Measurements from ENCODE around the gene ATXN10. TPM values are rescaled to one million over a fixed set of nuclear protein-coding genes. Genes with fewer than 3 reads are reported as not detected.
"Not testable (repeated sequence)": the region's sequence is repeated elsewhere in the genome, so short reads cannot be mapped to it uniquely, and the experiment has no call there.

ATXN10 gene
- total and polyA plus RNA-seq, 7 experiments from 2014 or later = 64.2 to 105 (median 76.1) TPM

GRCh38 chr22:45682773-45683172, 11.1 kb downstream of the ATXN10 start:
- H3K4me1 Mint-ChIP-seq = peaks cover 1 to 39% (median 25%) of the 10 kb centered on the region in 7 donors
- H3K36me3 ChIP-seq (ENCODE audit: control insufficient read depth in 2 of 3, insufficient read depth in 3 of 3, low read length in 3 of 3); DNase-seq; H3K4me3 Mint-ChIP-seq; ATAC-seq; CTCF ChIA-PET; H3K27ac ChIP-seq (ENCODE audit: low read depth, low read length); H3K27me3 ChIP-seq (ENCODE audit: control insufficient read depth in 2 of 2, insufficient read depth in 2 of 2, low read length in 2 of 2); H3K4me1 ChIP-seq (ENCODE audit: control insufficient read depth in 2 of 2, insufficient read depth in 2 of 2, low read length in 2 of 2); H3K4me3 ChIP-seq (ENCODE audit: low read length); H3K9me3 ChIP-seq (ENCODE audit: control insufficient read depth in 2 of 3, low read length in 3 of 3); intact Hi-C loops (cut with micrococcal nuclease); H3K36me3 Mint-ChIP-seq; POLR2A ChIA-PET; H3K9me3 Mint-ChIP-seq; H3K27me3 Mint-ChIP-seq; H3K27ac Mint-ChIP-seq: not testable (repeated sequence)

- Histone ChIP-seq H3K27me3 (ENCODE audit: control insufficient read depth in 2 of 2, insufficient read depth in 2 of 2, low read length in 2 of 2) (no peaks in the 10 kb centered on the region), H3K9me3 (ENCODE audit: control insufficient read depth in 2 of 3, low read length in 3 of 3) (no peaks in the 10 kb centered on the region), H3K4me1 (ENCODE audit: control insufficient read depth in 2 of 2, insufficient read depth in 2 of 2, low read length in 2 of 2) (peaks cover 0 to 3% of the 10 kb centered on the region in 2 donors), H3K27ac (ENCODE audit: low read depth, low read length) (no peak overlapping the region), H3K36me3 (ENCODE audit: control insufficient read depth in 2 of 3, insufficient read depth in 3 of 3, low read length in 3 of 3) (no peaks in the 10 kb centered on the region), H3K4me3 (ENCODE audit: low read length) (no peak overlapping the region)
- Mint-ChIP-seq H3K27ac (no peak overlapping the region), H3K27me3 (no peaks in the 10 kb centered on the region), H3K36me3 (peaks cover 0 to 3% (median 0%) of the 10 kb centered on the region in 5 donors), H3K9me3 (no peaks in the 10 kb centered on the region), H3K4me1 (peaks cover 0 to 40% (median 27%) of the 10 kb centered on the region in 7 donors), H3K4me3 (no peak overlapping the region)
- no peak for DNase-seq
- ChIA-PET CTCF (no interaction called here), POLR2A (no interaction called here)
- intact Hi-C loops (cut with micrococcal nuclease) = no loop called here
- ATAC-seq = peak; percentile 57
Observed at GRCh38 chr22:45683248-45683647, 11.6 kb downstream of the ATXN10 start.

GRCh38 chr22:45683680-45684079, 12.0 kb downstream of the ATXN10 start:
- no peaks in the 10 kb centered on the region for H3K27me3 ChIP-seq (ENCODE audit: control insufficient read depth in 2 of 2, insufficient read depth in 2 of 2, low read length in 2 of 2)
- no peak overlapping the region for H3K27ac ChIP-seq (ENCODE audit: low read depth, low read length)
- peaks cover 0 to 3% of the 10 kb centered on the region in 2 donors for H3K4me1 ChIP-seq (ENCODE audit: control insufficient read depth in 2 of 2, insufficient read depth in 2 of 2, low read length in 2 of 2)
- CTCF ChIA-PET = no interaction called here
- no peaks in the 10 kb centered on the region for H3K9me3 ChIP-seq (ENCODE audit: control insufficient read depth in 2 of 3, low read length in 3 of 3)
- peaks cover 0 to 40% (median 32%) of the 10 kb centered on the region in 7 donors for H3K4me1 Mint-ChIP-seq
- no peaks in the 10 kb centered on the region for H3K36me3 ChIP-seq (ENCODE audit: control insufficient read depth in 2 of 3, insufficient read depth in 3 of 3, low read length in 3 of 3)
- intact Hi-C loops (cut with micrococcal nuclease) = no loop called here
- H3K4me3 ChIP-seq (ENCODE audit: low read length) = no peak overlapping the region
- peaks cover 0 to 3% (median 0%) of the 10 kb centered on the region in 5 donors for H3K36me3 Mint-ChIP-seq
- no peaks in the 10 kb centered on the region for H3K9me3 Mint-ChIP-seq
- POLR2A ChIA-PET = no interaction called here
- no peak overlapping the region for H3K27ac Mint-ChIP-seq
- ATAC-seq (no peak), DNase-seq (no peak)
- H3K27me3 Mint-ChIP-seq = no peaks in the 10 kb centered on the region
- no peak overlapping the region for H3K4me3 Mint-ChIP-seq

GRCh38 chr22:45684169-45684568, 12.5 kb downstream of the ATXN10 start:
- Histone ChIP-seq H3K27me3 (ENCODE audit: control insufficient read depth in 2 of 2, insufficient read depth in 2 of 2, low read length in 2 of 2) (no peaks in the 10 kb centered on the region), H3K4me3 (ENCODE audit: low read length) (no peak overlapping the region), H3K27ac (ENCODE audit: low read depth, low read length) (no peak overlapping the region), H3K36me3 (ENCODE audit: control insufficient read depth in 2 of 3, insufficient read depth in 3 of 3, low read length in 3 of 3) (no peaks in the 10 kb centered on the region), H3K4me1 (ENCODE audit: control insufficient read depth in 2 of 2, insufficient read depth in 2 of 2, low read length in 2 of 2) (peaks cover 0 to under 1% of the 10 kb centered on the region in 2 donors), H3K9me3 (ENCODE audit: control insufficient read depth in 2 of 3, low read length in 3 of 3) (no peaks in the 10 kb centered on the region)
- POLR2A ChIA-PET = no interaction called here
- ATAC-seq = no peak
- H3K4me1 Mint-ChIP-seq = peaks cover 3 to 40% (median 33%) of the 10 kb centered on the region in 7 donors
- intact Hi-C loops (cut with micrococcal nuclease) = no loop called here
- no peaks in the 10 kb centered on the region for H3K36me3 Mint-ChIP-seq
- no peak overlapping the region for H3K4me3 Mint-ChIP-seq
- no peaks in the 10 kb centered on the region for H3K27me3 Mint-ChIP-seq
- CTCF ChIA-PET = no interaction called here
- no peaks in the 10 kb centered on the region for H3K9me3 Mint-ChIP-seq
- DNase-seq = no peak
- no peak overlapping the region for H3K27ac Mint-ChIP-seq

- Histone ChIP-seq H3K4me3 (ENCODE audit: low read length) (no peak overlapping the region), H3K27ac (ENCODE audit: low read depth, low read length) (no peak overlapping the region), H3K36me3 (ENCODE audit: control insufficient read depth in 2 of 3, insufficient read depth in 3 of 3, low read length in 3 of 3) (peaks cover 0 to 4% (median 0%) of the 10 kb centered on the region in 3 experiments), H3K9me3 (ENCODE audit: control insufficient read depth in 2 of 3, low read length in 3 of 3) (no peaks in the 10 kb centered on the region), H3K4me1 (ENCODE audit: control insufficient read depth in 2 of 2, insufficient read depth in 2 of 2, low read length in 2 of 2) (no peaks in the 10 kb centered on the region), H3K27me3 (ENCODE audit: control insufficient read depth in 2 of 2, insufficient read depth in 2 of 2, low read length in 2 of 2) (no peaks in the 10 kb centered on the region)
- DNase-seq (no peak), ATAC-seq (no peak)
- intact Hi-C loops (cut with micrococcal nuclease) = no loop called here
- H3K9me3 Mint-ChIP-seq = no peaks in the 10 kb centered on the region
- H3K27me3 Mint-ChIP-seq = no peaks in the 10 kb centered on the region
- no peak overlapping the region for H3K27ac Mint-ChIP-seq
- ChIA-PET POLR2A (no interaction called here), CTCF (interaction anchor here (0.5 kb wide), 1 partner anchor 25 kb away, joined by 3 read pairs; no protein-coding TSS in a partner anchor)
- peaks cover 0 to 5% (median 0%) of the 10 kb centered on the region in 5 donors for H3K36me3 Mint-ChIP-seq
- peaks cover 4 to 40% (median 32%) of the 10 kb centered on the region in 7 donors for H3K4me1 Mint-ChIP-seq
- no peak overlapping the region for H3K4me3 Mint-ChIP-seq
Observed at GRCh38 chr22:45684752-45685574, 13.3 kb downstream of the ATXN10 start.

- no peaks in the 10 kb centered on the region for H3K9me3 Mint-ChIP-seq
- ChIA-PET POLR2A (interaction anchor here (0.7 kb wide), 1 partner anchor 60 kb away, joined by 3 read pairs; no protein-coding TSS in a partner anchor), CTCF (no interaction called here)
- H3K36me3 ChIP-seq (ENCODE audit: control insufficient read depth in 2 of 3, insufficient read depth in 3 of 3, low read length in 3 of 3) = peaks cover 0 to 7% (median 0%) of the 10 kb centered on the region in 3 experiments
- no peak for ATAC-seq
- H3K27ac ChIP-seq (ENCODE audit: low read depth, low read length) = no peak overlapping the region
- no peak for DNase-seq
- no peak overlapping the region for H3K4me3 ChIP-seq (ENCODE audit: low read length)
- peaks cover 7 to 47% (median 40%) of the 10 kb centered on the region in 7 donors for H3K4me1 Mint-ChIP-seq
- no peaks in the 10 kb centered on the region for H3K4me1 ChIP-seq (ENCODE audit: control insufficient read depth in 2 of 2, insufficient read depth in 2 of 2, low read length in 2 of 2)
- H3K9me3 ChIP-seq (ENCODE audit: control insufficient read depth in 2 of 3, low read length in 3 of 3) = no peaks in the 10 kb centered on the region
- no peak overlapping the region for H3K27ac Mint-ChIP-seq
- H3K4me3 Mint-ChIP-seq = no peak overlapping the region
- H3K27me3 ChIP-seq (ENCODE audit: control insufficient read depth in 2 of 2, insufficient read depth in 2 of 2, low read length in 2 of 2) = no peaks in the 10 kb centered on the region
- peaks cover 0 to 13% (median 5%) of the 10 kb centered on the region in 5 donors for H3K36me3 Mint-ChIP-seq
- H3K27me3 Mint-ChIP-seq = no peaks in the 10 kb centered on the region
- intact Hi-C loops (cut with micrococcal nuclease) = no loop called here
Observed at GRCh38 chr22:45686004-45686403, 14.4 kb downstream of the ATXN10 start.

GRCh38 chr22:45686836-45687235, 15.2 kb downstream of the ATXN10 start:
- Histone ChIP-seq H3K4me1 (ENCODE audit: control insufficient read depth in 2 of 2, insufficient read depth in 2 of 2, low read length in 2 of 2) (no peaks in the 10 kb centered on the region), H3K4me3 (ENCODE audit: low read length) (no peak overlapping the region), H3K27ac (ENCODE audit: low read depth, low read length) (no peak overlapping the region), H3K9me3 (ENCODE audit: control insufficient read depth in 2 of 3, low read length in 3 of 3) (no peaks in the 10 kb centered on the region), H3K27me3 (ENCODE audit: control insufficient read depth in 2 of 2, insufficient read depth in 2 of 2, low read length in 2 of 2) (no peaks in the 10 kb centered on the region), H3K36me3 (ENCODE audit: control insufficient read depth in 2 of 3, insufficient read depth in 3 of 3, low read length in 3 of 3) (peaks cover 0 to 7% (median 0%) of the 10 kb centered on the region in 3 experiments)
- DNase-seq = no peak
- ChIA-PET POLR2A (no interaction called here), CTCF (no interaction called here)
- Mint-ChIP-seq H3K4me3 (no peak overlapping the region), H3K36me3 (peaks cover 0 to 15% (median 7%) of the 10 kb centered on the region in 5 donors), H3K27ac (peak overlapping the region in 1 of 9 donors; percentile 12), H3K4me1 (peaks cover 7 to 50% (median 41%) of the 10 kb centered on the region in 7 donors), H3K27me3 (no peaks in the 10 kb centered on the region), H3K9me3 (no peaks in the 10 kb centered on the region)
- ATAC-seq = no peak
- intact Hi-C loops (cut with micrococcal nuclease) = no loop called here

Data from naive thymus-derived CD4-positive, alpha-beta T cell (primary cell).